DMS53 treated with DMSO at 0.1 percent for 48 hours (cell line): ENCODE results near the gene AQP5.

Source experiments
- DNase-seq: peaks from one replicate; lab custom pipeline; 2025; ENCODE audit not compliant: unreplicated experiment; lab: John Stamatoyannopoulos, UW

The AQP5 gene

GRCh38 chr12:49963976-49964815 is 2.5 kb downstream of the AQP5 start:
- no peak for DNase-seq

GRCh38 chr12:49964849-49965624 is 3.4 kb downstream of the AQP5 start:
- DNase-seq, result no peak

GRCh38 chr12:49965836-49966235 is 4.2 kb downstream of the AQP5 start:
- DNase-seq, result no peak

- no peak for DNase-seq
Measured at GRCh38 chr12:49966511-49967041, 4.9 kb downstream of the AQP5 start.

GRCh38 chr12:49967042-49967776 is 5.5 kb downstream of the AQP5 start:
- peak; percentile 62 for DNase-seq

GRCh38 chr12:49967777-49968250 is 6.1 kb downstream of the AQP5 start:
- no peak for DNase-seq

- DNase-seq, result no peak
Measured at GRCh38 chr12:49968471-49968870, 6.8 kb downstream of the AQP5 start.

GRCh38 chr12:49969027-49969426 is 7.4 kb downstream of the AQP5 start:
- no peak for DNase-seq

- DNase-seq, result no peak
Measured at GRCh38 chr12:49969651-49970429, 8.2 kb downstream of the AQP5 start.

- DNase-seq, result no peak
Measured at GRCh38 chr12:49970658-49971057, 9.0 kb downstream of the AQP5 start.

GRCh38 chr12:49971141-49971540 is 9.5 kb downstream of the AQP5 start:
- no peak for DNase-seq

- DNase-seq, result no peak
Measured at GRCh38 chr12:49972129-49972528, 10.5 kb downstream of the AQP5 start.

GRCh38 chr12:49972641-49973360 is 11.1 kb downstream of the AQP5 start, which contains the start of gene AQP6:
TSS of gene AQP6 (plus strand) at chr12:49972947. CDS start at chr12:49973174, 227 bp downstream.
- no peak for DNase-seq

- no peak for DNase-seq
Measured at GRCh38 chr12:49973361-49973830, 11.7 kb downstream of the AQP5 start.

- DNase-seq, result peak; percentile 47
Measured at GRCh38 chr12:49974231-49974675, 12.6 kb downstream of the AQP5 start.

GRCh38 chr12:49974677-49975317 is 13.1 kb downstream of the AQP5 start:
- no peak for DNase-seq

GRCh38 chr12:49975318-49975761 is 13.7 kb downstream of the AQP5 start:
- DNase-seq, result no peak

GRCh38 chr12:49976557-49976956 is 14.9 kb downstream of the AQP5 start:
- no peak for DNase-seq

- DNase-seq, result no peak
Measured at GRCh38 chr12:49978125-49978524, 16.5 kb downstream of the AQP5 start.
